Gastroesophageal sphincter (tissue), 4 donors: Measurements from ENCODE around the gene RBM5. TPM values are rescaled to one million over a fixed set of nuclear protein-coding genes. Genes with fewer than 3 reads are reported as not detected.

Source experiments
- ATAC-seq: fragments of 150-250 bp; one replicate; pipeline ENCODE4 v1.9.1; 2016; ENCODE audit warnings: mild to moderate bottlenecking, moderate library complexity
- H3K27ac ChIP-seq, 4 donors: fragments of 200-600 bp; sonication (generic) in 3 of 4; 1 replicate in 3 of 4; 2 replicates in 1 of 4; pipeline ENCODE4 v1.5.1; 2016 to 2019
- H3K27me3 ChIP-seq: fragments of 200-600 bp; sonication (generic); one replicate; pipeline ENCODE4 v1.5.1; 2019
- H3K36me3 ChIP-seq, 2 donors: fragments of 200-600 bp; sonication (generic); one replicate each; pipeline ENCODE4 v1.5.1; 2019; ENCODE audit warnings: control low read depth in 1 of 2
- H3K4me1 ChIP-seq, 3 donors: fragments of 200-600 bp; sonication (generic); 1 replicate in 2 of 3; 2 replicates in 1 of 3; pipeline ENCODE4 v1.5.1; 2016 to 2019; ENCODE audit warnings: control low read depth in 2 of 3
- H3K4me3 ChIP-seq, 2 donors: fragments of 200-600 bp; sonication (generic); one replicate each; pipeline ENCODE4 v1.5.1; 2019; ENCODE audit warnings: mild to moderate bottlenecking in 1 of 2, moderate library complexity in 1 of 2
- H3K9me3 ChIP-seq, 3 donors: fragments of 200-600 bp; sonication (generic); one replicate each; pipeline ENCODE4 v1.5.1; 2017 to 2019; ENCODE audit warnings: control low read depth in 2 of 3
- EP300 ChIP-seq: sonication (generic); formaldehyde crosslinking; IDR thresholded peaks from one replicate; pipeline ENCODE4 v1.6.1; 2017; ENCODE audit warnings: antibody characterized with exemption, mild to moderate bottlenecking
- POLR2A ChIP-seq, 2 donors: fragments of 450-650 bp; IDR thresholded peaks; one replicate each; pipeline ENCODE4 v1.6.1; 2017; ENCODE audit warnings: antibody characterized with exemption in 2 of 2, mild to moderate bottlenecking in 2 of 2, moderate library complexity in 1 of 2
- POLR2AphosphoS5 ChIP-seq: sonication (generic); formaldehyde crosslinking; IDR thresholded peaks from one replicate; pipeline ENCODE4 v1.6.1; 2017; ENCODE audit warnings: antibody characterized with exemption
- WGBS, 2 donors: methylation state at CpG; one replicate each; pipeline ENCODE4 v1.1.5; 2018; ENCODE audit warnings: low coverage in 1 of 2; 5-methylcytosine and 5-hydroxymethylcytosine counted together
- total RNA-seq, 4 donors: library from RNA; depleted of rRNA; stranded (reverse); fragments of >200 nt; gene quantifications; one replicate each; pipeline ENCODE4 v1.1.0, GENCODE V29; 2016
- TF ChIP-seq, protein P1 (sequence below), 4 experiments: fragments of 200-600 bp in 2 of 4; fragments of 450-650 bp in 2 of 4; sonication (generic) in 1 of 4; IDR thresholded peaks; one replicate each; pipeline ENCODE4 v1.5.1; 2017 to 2019; ENCODE audit warnings: antibody characterized with exemption in 4 of 4, mild to moderate bottlenecking in 2 of 4, moderate library complexity in 2 of 4

The RBM5 gene
- total RNA-seq, 4 donors from 2014 or later: 85.7 to 228 (median 136) TPM

DNA sequence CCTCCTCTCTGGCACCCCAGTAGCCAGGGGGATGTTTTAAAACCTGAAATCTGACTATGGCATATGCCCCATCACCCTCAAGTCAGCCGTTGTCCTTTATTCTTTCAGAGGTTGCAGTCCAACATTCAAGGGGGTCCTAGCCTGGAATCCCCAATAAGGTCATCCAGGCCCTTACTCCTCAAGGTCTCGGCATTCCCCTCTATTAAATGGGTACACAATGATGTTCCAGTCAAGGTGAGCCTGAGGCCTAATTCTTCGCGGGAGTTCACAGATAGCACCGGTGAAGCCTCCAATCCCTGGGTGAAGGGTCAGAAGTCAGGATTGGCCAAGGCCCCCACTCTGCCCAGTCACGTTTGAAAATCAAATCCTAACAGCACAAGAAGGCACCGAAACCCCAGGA is 58.3 kb downstream of the RBM5 start:
- WGBS, 2 donors: 73 to 100% methylated on average over 2 of the region's 7 CpGs
- no peaks in the 10 kb centered on the region for H3K9me3 ChIP-seq
- no peak for ATAC-seq
- H3K27ac ChIP-seq: no peak overlapping the region
- TF ChIP-seq EP300: no peak
- TF ChIP-seq POLR2A (IDR thresholded peaks at IDR 0.05): no peak
- TF ChIP-seq POLR2AphosphoS5: no peak
- TF ChIP-seq, protein P1, sequence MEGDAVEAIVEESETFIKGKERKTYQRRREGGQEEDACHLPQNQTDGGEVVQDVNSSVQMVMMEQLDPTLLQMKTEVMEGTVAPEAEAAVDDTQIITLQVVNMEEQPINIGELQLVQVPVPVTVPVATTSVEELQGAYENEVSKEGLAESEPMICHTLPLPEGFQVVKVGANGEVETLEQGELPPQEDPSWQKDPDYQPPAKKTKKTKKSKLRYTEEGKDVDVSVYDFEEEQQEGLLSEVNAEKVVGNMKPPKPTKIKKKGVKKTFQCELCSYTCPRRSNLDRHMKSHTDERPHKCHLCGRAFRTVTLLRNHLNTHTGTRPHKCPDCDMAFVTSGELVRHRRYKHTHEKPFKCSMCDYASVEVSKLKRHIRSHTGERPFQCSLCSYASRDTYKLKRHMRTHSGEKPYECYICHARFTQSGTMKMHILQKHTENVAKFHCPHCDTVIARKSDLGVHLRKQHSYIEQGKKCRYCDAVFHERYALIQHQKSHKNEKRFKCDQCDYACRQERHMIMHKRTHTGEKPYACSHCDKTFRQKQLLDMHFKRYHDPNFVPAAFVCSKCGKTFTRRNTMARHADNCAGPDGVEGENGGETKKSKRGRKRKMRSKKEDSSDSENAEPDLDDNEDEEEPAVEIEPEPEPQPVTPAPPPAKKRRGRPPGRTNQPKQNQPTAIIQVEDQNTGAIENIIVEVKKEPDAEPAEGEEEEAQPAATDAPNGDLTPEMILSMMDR (IDR thresholded peaks at IDR 0.05): no peak
- no peaks in the 10 kb centered on the region for H3K36me3 ChIP-seq
- no peaks in the 10 kb centered on the region for H3K4me1 ChIP-seq
- no peaks in the 10 kb centered on the region for H3K27me3 ChIP-seq
- no peak overlapping the region for H3K4me3 ChIP-seq

- H3K4me1 ChIP-seq: no peaks in the 10 kb centered on the region
- H3K27me3 ChIP-seq: no peaks in the 10 kb centered on the region
- no CpG with 5 or more reads among the region's 2 CpGs for WGBS, 2 donors
- no peaks in the 10 kb centered on the region for H3K36me3 ChIP-seq
- no peak overlapping the region for H3K4me3 ChIP-seq
- TF ChIP-seq POLR2A (IDR thresholded peaks at IDR 0.05) (no peak), EP300 (no peak), POLR2AphosphoS5 (no peak)
- TF ChIP-seq, protein P1 (IDR thresholded peaks at IDR 0.05): no peak
- H3K27ac ChIP-seq: no peak overlapping the region
- ATAC-seq: no peak
- H3K9me3 ChIP-seq: no peaks in the 10 kb centered on the region
Measured at GRCh38 chr3:50147447-50147846, 58.7 kb downstream of the RBM5 start.

DNA sequence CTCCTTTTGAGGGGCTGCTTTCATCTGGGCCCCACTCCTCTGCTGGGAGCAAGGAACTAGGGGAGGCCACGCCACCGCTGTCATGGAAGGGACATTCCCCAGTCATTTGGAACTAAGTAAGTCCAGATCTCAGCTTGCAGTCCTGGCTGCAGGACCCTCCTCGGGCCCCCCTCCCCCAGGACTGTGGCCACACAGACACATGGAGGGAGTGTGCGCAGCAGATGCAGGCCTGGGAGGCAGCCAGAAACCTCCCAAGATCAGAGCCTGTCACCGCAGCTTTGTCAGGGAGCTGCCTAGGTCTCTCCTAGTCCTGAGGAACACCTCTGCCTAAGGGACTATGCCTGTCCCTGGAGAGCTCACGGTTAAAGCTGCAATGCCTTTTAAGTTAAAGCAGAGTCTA is 59.1 kb downstream of the RBM5 start:
- TF ChIP-seq, protein P1 (IDR thresholded peaks at IDR 0.05): no peak
- TF ChIP-seq POLR2AphosphoS5 (no peak), POLR2A (IDR thresholded peaks at IDR 0.05) (no peak), EP300 (no peak)
- no peak for ATAC-seq
- Histone ChIP-seq H3K27me3 (no peaks in the 10 kb centered on the region), H3K9me3 (no peaks in the 10 kb centered on the region), H3K4me3 (no peak overlapping the region), H3K4me1 (no peaks in the 10 kb centered on the region), H3K27ac (no peak overlapping the region), H3K36me3 (no peaks in the 10 kb centered on the region)
- no CpG with 5 or more reads among the region's 6 CpGs for WGBS, 2 donors

DNA sequence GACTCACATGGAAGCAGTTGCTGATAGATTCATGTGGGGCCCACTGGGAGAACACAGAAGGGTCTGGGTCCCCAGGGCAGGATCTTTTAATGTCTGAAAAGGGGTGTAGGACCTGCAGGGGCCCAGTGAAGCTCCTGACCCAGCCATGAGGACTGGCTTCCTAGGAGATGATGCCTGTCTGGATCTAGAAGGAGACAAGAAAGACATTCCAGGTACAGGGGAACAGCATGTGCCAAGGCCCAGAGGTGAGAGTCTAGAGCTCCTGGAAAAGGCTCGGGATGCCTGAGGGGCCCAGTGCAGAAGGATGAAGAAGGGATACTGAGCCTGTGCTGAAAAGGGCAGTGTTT is 61.7 kb downstream of the RBM5 start:
- no peaks in the 10 kb centered on the region for H3K36me3 ChIP-seq
- no peak for TF ChIP-seq POLR2A (IDR thresholded peaks at IDR 0.05)
- no peak for TF ChIP-seq EP300
- TF ChIP-seq, protein P1 (IDR thresholded peaks at IDR 0.05): no peak
- no peak for TF ChIP-seq POLR2AphosphoS5
- peaks cover 0 to 13% (median 5%) of the 10 kb centered on the region in 3 donors for H3K4me1 ChIP-seq
- no peak overlapping the region for H3K27ac ChIP-seq
- H3K27me3 ChIP-seq: no peaks in the 10 kb centered on the region
- no peak for ATAC-seq
- no peak overlapping the region for H3K4me3 ChIP-seq
- 86 to 100% methylated on average over 1 of the region's 1 CpG for WGBS, 2 donors
- H3K9me3 ChIP-seq: no peaks in the 10 kb centered on the region

DNA sequence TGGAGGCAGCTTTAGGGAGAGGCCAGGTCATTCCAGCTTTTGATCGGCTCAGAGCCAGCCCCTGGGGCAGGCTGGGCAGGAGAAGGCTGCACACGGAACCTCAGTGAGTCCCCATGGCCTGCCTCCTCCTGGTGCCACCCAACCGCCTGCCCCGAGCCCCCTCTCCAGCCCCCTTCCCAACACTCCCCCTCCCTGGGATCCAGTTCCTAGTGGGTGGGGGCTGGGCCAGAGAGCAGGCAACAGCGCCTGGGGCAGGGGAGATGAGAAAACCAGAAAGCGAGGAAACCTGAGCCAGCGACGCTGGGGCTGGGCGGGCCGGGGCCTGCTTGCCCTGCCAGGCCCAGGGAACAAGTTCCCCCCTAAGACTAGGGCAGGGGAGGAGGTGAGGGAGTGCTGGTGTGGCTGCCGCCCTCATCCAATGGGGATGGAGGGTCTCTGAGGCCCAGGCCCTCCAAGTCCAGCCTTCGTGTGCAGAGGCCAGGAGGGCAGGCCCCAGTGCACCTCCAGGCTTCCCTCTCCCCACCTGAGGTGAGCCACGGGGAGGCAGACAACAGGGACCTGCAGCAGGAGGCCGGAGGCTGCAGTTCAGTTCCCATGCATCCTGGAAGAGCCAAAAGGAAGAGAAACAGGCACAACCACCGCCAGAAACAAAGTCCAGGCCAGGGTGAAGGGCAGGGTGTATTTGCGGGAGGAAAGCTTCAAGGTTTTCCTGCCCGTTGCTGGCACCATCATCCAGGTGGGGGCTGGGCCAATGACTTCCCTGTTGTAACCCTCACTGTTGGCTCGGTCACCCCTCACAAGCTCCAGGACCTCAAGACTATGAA is 62.4 kb downstream of the RBM5 start:
- no peak overlapping the region for H3K4me3 ChIP-seq
- no peak for TF ChIP-seq POLR2A (IDR thresholded peaks at IDR 0.05)
- TF ChIP-seq, protein P1 (IDR thresholded peaks at IDR 0.05): no peak
- no peak for TF ChIP-seq POLR2AphosphoS5
- TF ChIP-seq EP300: no peak
- peaks cover 0 to 20% (median 12%) of the 10 kb centered on the region in 3 donors for H3K4me1 ChIP-seq
- no peaks in the 10 kb centered on the region for H3K9me3 ChIP-seq
- no peaks in the 10 kb centered on the region for H3K36me3 ChIP-seq
- ATAC-seq: no peak
- H3K27ac ChIP-seq: no peak overlapping the region
- 82 to 100% methylated on average over 3 to 6 of the region's 18 CpGs for WGBS, 2 donors
- H3K27me3 ChIP-seq: peaks cover 4% of the 10 kb centered on the region
